GM18511 (cell line): Measurements from ENCODE around the gene GPC3.

Experiments used
- ATAC-seq: cut with Tn5 transposase; IDR thresholded peaks from one replicate; pipeline ENCODE4 v1.9.1; 2021; ENCODE audit warnings: mild to moderate bottlenecking, moderate library complexity; ENCODE audit not compliant: unreplicated experiment

The GPC3 gene

DNA sequence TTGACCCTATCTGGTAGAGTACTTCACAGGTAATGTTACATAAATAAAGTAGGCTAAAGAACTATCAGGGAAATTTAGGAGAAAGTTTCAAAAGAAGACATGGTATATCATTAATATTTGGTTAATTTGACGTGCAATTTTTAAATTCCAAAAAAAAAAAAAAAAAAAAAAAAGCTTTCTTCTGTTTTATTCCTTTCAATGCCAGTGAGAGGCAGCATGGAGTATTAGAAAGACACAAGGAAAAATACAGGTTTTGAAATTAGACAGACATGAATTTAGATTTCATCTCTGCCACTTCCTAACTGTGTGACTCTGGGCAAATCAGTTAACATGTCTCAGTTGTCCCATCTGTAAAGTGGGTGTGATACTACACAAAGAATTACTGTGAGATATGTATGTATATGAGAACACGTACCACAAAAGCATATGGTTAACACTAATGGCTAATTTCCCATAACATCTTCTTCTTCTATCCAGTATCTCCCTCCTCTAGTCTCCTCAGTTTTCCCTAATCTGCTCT is 132.5 kb downstream of the GPC3 start:
- ATAC-seq = no peak

DNA sequence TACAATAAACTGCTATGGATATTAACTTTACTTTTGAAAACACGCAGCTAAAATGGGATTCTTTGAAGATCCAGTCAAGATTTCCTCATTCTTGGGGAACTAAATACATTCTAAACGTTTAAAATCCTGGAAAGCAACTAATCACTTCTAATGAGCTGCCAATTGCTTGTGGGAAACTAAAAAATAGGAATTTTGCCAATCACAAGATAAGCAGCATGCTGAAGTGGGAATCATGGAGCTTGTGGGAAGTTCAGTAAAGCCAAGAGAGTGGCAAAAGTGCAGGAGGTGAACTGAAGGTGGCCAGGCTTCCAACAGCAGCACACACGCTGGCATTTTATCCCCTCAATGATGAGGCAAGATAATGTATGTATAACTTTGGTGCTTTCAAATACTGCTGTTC is 133.0 kb downstream of the GPC3 start:
- no peak for ATAC-seq

DNA sequence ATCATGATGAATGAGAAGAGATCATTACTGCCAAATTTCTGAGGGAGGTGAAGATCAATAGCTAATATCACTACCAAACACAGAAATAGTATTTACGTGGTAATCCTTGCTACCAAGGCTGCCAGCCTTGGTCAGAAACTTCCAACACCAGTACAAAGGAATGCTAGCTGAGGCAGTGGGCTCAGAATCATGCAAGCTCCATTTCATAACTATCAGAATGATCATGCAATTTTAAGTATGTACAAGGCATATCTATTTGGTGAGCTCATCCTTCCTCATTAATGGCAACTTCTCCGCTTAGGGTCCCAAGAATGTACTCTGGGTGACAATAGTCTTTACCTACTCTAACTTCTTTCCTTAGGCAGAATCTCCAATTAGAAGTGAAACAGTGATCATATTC is 135.0 kb downstream of the GPC3 start:
- ATAC-seq = no peak

DNA sequence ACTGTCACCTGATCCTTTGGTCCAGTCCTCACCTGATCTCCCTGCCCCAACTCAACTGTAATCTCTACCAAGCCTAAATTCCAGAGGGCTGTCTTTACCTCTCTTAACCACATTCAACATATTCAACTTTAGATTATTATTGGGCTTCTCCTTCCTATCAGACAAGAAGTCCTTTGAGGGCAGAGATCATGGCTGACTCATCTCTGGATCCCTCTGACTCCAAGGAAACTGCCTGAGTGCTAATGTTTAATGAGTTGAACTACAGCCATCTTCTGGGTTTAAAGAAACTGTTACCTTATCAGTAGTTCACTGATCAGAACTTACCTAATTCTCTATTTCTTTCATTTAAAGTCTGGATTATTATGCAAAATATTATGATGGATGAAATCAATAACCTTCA is 135.7 kb downstream of the GPC3 start:
- no peak for ATAC-seq

DNA sequence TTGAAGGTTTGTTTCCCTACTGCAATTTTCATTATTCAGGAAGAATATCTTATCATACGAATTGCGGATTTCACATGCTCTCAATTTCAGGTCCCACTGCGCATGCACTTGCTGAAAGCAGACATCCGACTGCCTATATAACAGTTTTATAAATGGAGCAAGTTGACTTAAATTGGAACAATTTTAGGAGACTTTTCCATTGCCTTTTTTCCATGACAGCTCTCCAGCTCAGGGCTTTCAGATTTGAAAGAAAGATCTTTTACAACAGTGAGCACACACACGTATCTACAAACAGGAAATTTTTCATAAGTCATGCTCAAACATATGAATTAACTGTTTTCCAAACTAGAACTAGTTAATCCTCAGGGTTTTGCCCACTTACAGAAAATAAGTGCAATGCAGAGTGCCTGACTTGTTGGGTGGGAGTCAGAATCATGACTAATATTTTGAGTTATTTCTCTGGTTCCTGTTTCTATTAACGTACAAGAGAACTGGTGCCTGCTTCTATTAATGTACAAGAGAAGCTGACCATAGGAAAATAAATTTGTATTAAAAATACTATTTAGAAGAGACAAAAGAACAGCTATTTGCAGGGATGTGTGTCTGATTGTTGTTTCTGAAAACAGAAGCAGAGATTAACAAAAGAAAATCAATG is 137.9 kb downstream of the GPC3 start:
- peak; percentile 73 for ATAC-seq

DNA sequence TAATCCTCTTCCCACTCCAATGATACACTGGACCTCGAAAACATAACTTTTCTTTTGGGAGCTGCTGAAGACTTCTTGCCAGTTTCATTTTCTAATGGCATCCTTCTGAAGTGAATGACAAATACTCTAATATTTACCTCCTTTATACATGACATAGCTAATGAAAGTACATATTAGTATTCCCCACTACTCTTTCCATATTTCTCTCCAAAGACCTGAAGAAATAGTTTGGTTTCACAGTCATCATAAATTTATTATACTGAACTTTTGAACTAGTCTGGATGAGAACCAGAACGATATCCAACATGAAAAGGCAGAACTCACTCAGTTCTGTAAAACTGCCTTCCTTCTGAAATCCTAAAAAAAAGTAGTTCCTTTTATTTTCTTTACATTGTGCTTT is 139.1 kb downstream of the GPC3 start:
- ATAC-seq = no peak

DNA sequence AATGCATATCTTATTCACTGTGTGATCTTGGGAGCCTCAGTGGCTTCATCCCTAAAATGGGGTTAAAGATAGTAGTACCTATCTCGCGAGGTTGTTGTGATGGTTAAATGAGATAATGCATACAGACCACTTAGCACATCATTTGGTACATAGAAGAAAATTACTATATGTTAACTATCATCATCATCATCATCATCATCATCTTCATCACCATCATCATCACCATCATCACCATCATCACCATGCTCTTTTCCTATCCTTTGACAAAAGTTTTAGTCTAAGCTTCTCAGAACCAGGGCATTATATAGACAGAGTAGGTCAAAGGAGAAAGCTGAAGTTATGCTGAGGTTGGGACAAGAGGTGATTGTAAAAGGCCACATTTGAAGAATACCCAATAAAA is 145.0 kb downstream of the GPC3 start:
- ATAC-seq = no peak

DNA sequence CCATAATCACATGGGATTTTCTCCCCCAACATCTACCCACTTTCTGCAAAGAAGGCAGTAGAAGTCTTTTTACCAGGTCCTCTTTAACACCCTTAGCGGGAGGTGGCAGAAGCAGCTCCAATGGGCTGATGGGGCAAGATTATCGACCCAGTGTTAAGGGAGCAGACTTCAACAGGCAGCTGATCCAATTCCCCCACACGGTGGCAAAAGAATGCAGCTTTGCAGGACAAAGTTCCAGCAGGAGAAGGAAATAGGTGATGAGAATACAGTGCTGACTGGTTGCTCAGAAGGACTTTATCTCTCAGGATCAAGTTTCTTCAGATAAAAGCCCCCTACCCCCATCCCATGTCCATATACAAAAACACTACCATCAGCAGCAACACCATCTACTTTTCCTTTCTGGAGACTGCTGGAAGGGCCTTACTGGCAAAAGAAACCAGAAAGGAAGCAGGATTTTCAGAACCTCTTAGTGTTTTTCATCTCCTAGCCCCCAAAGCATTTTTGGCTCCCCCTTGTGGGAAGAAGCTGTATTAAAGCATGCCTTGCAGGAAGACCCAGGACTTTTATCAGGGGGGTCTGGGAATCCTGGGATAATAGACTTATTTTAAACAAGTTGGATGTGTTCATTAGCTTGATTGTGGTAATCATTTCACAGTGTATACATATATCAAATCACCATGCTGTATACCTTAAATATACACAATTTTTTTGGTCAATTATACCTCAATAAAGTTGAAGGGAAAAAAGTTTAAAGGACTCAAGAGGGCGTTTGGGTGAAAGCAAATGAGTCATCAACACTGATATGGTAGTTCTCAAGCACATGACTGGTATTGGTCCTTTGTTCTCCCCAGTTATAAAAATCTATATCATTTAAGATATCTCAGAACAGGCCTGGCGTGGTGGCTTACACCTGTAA is 146.4 kb downstream of the GPC3 start:
- no peak for ATAC-seq

DNA sequence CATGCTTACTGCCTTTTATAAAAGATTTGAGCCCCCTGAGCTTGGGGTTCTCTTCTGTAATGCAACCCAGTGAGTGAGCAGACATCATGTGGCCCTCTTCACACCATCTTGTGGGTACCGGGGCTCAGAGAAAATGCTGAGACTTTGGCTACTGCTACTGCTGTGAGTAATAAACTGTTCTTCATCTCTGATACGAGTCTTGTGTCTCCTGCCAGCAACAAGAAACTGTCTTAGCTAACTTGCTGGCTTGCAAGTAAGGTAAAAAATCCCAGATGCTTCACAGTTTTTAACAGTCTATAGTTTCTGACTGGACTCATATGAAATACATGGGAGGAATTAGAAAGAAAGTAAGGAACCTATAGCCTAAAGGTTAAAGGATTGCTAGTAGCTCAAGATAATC is 148.3 kb downstream of the GPC3 start:
- no peak for ATAC-seq

DNA sequence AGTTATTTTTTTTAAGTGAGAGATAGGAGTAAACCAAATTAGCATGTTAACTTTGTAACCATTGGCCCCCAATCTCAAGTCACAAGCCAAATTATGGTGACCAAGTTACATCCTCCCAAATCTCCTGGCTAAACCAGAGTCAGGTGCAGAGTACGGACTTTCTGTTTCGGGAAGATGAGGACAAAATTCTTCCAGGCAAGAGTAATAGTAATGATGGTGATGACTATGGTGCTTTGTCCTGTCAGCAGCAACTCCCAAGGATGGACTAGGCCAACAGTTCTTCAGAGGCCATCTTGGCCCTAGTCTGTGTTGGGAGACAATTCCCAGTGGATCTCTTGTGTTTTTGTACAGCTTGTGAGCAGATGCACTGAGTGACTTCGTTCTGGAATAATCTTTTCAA is 148.8 kb downstream of the GPC3 start:
- no peak for ATAC-seq

DNA sequence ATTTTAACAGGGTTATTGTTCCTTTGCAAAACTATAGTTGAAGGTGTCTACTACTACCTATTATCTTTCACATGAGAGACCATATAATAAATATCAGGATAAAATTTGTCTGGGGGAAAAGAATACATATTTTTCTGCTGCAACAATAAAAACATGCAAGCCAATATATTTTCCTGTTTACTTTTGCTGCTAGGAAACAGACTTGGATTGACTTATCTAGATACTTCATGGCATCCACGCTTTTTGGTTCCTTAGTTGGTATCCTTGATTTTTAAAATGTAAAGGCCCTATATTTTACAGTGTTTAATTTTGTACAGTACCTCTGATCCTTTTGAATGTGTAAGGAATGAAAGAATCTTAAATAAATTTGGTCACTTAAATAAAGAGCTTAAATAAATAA is 150.6 kb downstream of the GPC3 start:
- no peak for ATAC-seq

DNA sequence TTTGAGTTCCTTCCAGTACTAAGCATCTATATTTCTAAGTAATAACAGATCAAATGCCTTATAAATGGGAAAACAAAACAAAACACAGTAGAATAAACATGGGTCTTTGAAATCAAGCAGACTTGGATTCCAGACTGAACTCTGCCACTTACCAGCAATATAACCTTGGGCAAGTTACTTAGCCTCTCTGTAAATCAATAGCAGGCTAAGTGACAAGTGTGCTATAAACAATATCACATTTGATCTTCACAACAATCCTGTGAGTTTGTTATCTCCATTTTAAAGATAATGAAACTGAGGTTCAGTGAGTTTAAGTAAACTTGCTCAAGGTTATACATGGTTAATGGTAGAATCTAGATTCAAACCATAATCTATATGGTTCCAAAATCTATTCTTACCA is 165.8 kb downstream of the GPC3 start:
- ATAC-seq = no peak

DNA sequence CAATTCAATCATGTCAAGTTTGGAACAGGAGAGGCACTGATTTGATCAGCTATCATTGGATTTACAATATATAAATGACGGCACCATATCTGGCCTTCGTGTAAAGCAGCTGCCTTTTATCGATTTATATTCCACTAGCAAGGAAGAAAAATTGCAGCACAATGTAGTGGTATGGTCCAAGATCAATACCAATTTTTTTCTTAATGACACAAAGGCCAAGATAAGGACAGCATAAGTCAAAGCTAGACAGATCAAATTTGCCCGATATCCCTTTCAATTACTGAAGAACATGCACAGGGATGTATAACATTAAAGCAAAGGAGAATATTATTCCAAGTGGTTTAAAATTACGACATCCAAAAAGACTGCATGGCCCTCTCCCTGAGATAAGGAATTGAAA is 167.4 kb downstream of the GPC3 start:
- no peak for ATAC-seq

DNA sequence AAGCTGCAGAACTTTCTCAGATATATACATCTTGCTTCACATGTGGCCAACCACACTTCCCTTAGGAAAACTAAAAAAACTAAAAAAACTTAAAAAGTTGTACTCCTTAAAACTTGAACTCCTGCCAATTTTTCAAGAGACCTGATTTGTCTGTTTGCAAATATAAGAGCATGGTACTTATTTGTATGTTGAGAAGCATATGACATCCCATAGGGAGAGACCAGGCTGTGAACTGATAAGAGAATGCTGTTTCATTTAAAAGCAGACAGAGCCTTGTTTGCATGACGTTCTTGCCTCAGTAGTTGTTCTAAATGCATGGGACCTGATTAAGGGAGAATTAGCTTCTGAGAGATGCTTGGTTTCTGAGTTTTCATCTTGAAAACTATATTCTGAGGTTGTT is 169.9 kb downstream of the GPC3 start:
- no peak for ATAC-seq

DNA sequence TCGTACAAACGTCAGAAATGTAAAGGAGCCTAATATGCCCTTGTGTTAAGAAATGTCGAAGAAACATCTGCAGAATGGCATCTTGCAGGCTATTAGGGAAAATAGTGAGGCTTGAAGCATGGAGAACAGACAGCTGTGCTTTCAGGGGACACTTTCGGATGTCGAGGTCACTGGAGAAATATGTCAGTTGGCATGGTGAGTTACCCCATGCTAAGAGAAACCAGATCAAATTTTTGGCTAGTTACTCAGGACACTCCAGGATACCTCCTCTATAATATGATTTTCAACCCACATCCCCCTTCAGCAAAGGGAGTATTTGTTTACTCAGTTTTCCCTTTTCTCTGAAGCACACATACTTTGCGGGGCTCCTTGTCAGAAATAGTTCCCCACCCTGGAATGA is 171.4 kb downstream of the GPC3 start:
- no peak for ATAC-seq

DNA sequence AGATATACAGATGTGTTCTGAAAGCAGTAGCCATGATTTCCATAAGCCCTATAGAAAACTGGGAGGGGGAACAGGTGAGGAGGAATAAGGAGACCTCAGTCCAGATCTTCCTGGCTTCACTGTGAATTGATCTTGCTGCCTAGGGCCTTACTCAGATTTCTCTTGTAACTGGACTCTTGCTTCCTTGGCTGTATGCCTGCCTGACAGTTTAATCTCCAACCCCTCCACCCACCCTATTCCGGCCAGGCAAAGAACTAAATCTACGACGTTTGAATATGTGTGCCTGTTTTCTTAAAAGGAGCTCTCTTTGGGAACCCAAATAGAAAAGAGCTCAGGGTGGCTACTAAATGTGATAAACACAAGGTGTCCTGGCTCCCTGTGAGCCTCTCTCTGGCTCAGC is 173.0 kb downstream of the GPC3 start:
- ATAC-seq = no peak

DNA sequence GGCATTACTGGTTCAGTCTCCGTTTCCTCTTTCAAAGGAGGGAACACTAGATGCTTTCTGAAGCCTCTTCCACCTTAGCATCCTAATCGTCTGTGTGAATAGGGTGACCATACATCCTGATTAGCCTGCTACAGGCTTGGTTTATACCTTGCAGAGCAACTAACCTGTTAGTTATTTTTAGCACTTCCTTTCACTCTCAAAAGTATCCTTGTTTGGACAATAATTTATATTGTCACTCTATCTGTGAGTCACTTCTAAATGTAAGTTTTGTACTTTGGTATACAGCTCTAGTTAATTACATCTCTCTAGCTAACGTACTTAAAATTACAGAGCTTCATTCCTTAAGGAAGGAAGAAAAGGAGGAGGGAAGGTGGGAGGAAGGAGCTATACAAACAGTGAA is 174.5 kb downstream of the GPC3 start:
- ATAC-seq = no peak

DNA sequence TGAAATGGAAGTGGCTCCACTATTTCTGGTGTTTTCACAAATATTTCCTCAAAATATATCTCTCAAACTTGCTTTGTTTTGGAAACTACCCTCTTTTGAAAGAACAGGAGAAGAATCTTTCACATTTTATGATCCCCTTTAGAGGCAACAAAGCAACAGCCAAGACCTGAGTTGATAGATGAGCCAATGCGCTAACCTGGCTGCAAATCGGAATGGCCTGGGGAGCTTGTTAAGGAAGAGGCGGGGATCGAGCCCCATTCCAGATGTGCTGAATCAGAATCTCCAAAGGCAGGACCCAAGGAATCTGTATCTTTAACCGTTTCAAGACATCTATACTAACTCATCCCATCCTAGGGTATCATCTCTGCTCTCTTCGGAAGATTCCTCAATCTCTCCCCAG is 181.3 kb downstream of the GPC3 start:
- no peak for ATAC-seq

DNA sequence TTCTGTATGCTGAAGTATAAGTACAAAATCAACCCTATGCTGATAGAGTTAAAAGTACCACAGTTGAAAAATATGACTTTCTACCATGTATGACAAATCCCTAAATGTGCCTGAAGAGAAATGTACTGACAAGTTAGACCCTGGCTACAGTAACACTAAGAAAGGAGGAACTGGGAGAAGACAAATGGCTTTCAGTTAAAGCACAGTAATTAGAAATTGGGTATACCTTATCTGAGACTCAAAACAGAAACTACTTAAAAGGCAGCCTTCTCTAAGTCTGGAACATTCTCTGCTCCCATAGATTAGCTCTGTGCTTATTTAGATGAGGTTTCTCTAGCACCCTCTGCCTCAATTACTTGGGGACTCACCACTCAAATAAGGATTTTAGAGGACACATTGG is 189.1 kb downstream of the GPC3 start:
- peak; percentile 51 for ATAC-seq

DNA sequence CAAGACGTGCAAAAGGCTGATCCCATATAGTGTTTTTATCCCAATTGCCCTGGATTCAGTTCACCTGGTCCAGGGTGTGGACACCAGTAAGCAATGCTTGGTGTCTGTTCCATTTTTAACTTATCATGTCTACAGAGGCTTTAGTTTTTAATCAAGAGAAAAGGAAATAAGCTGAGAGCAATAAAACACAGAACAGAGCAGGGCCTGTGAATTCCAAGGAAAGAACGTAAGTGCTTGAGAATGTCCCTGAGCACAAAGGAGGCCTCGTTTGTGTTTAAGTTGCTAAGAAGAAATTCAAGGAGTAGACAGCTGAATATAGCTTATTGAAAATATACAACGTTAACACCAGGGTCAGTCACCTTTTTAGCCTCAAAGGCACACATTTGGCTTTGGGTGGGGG is 191.3 kb downstream of the GPC3 start:
- no peak for ATAC-seq

DNA sequence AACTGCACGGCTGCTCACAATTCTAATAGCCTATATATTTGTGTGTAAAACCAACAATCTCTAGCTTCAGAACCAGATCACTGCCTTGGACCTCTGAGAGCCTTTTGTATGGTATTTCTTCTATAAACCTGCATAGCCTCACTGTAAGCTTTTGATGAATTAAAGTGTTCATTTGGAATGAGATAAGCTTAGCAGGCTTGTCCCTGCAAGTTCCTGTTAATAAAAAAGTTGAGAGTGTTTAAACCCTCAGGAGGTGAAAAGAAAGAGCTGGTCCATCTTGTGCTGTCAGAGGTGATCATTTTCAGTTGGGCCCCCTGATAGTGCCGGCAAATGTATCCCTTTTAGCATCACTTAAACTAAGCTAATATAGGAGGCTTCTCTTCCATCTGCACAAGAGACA is 191.8 kb downstream of the GPC3 start:
- no peak for ATAC-seq

DNA sequence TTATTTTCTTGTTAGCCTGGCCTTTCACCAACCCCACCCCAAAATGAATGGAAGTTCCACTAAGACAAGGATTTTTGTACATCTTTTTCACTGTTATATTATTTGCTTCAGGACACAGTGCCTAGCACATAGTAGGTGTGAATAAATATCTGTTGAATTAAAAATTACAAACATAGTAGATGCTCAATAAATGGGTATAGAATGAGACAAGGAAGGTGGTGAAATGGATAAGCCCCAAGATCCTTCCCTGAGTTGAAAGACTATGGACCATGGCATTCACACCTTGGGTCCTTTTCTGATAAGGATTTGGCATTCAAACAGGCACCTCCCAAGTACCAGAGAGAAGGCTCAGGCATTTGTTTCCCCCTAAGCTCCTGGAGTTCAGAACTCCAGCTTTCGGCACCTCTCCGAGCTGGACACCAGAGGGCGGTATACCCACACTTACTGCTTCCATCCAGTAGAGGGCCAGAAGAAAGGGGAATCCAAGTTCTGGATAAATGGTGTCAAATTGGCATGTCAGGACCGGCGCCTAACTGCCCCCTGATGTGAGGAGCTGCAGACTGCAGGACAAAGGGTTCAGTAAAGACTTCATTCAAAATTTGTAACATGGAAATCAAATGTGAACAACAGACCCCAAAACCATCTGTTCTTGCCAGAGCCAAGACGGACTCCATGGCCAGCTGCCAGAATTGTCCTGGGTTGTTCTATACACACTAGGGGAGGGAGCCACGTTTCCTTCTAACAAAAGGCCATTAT is 193.0 kb downstream of the GPC3 start:
- ATAC-seq = peak; percentile 92
